Kidney epithelial cell (primary cell): ENCODE results near the gene CAPSL. TPM values are rescaled to one million over a fixed set of nuclear protein-coding genes. Genes with fewer than 3 reads are reported as not detected.
"Not testable (repeated sequence)": the region's sequence is repeated elsewhere in the genome, so short reads cannot be mapped to it uniquely, and the experiment has no call there.

Source experiments
- DNase-seq: peaks from one replicate; pipeline ENCODE4 v3.0.0-alpha.2; 2010; ENCODE audit warnings: low read depth
- H3K27me3 ChIP-seq: 2 replicates; pipeline ENCODE4 v1.6.0; 2011; ENCODE audit warnings: low read length; ENCODE audit not compliant: control insufficient read depth, insufficient read depth
- H3K36me3 ChIP-seq: 2 replicates; pipeline ENCODE4 v1.5.1; 2011; ENCODE audit warnings: low read length; ENCODE audit not compliant: control insufficient read depth, insufficient read depth
- H3K4me3 ChIP-seq: 2 replicates; pipeline ENCODE4 v1.5.1; 2011; ENCODE audit warnings: low read depth, mild to moderate bottlenecking, control low read depth, low read length
- total RNA-seq: library from RNA; depleted of rRNA; stranded (reverse); fragments of >200 nt; gene quantifications from 2 replicates; pipeline ENCODE4 v1.2.3, GENCODE V29; 2015
- TF ChIP-seq, protein P1 (sequence below): IDR thresholded peaks from 2 replicates; pipeline ENCODE4 v1.5.1; 2011; ENCODE audit warnings: mild to moderate bottlenecking, moderate library complexity, low read length, control low read depth, inconsistent platforms; ENCODE audit not compliant: insufficient read depth, poor library complexity, severe bottlenecking

Gene CAPSL
- not detected in 2 replicates for total RNA-seq

DNA sequence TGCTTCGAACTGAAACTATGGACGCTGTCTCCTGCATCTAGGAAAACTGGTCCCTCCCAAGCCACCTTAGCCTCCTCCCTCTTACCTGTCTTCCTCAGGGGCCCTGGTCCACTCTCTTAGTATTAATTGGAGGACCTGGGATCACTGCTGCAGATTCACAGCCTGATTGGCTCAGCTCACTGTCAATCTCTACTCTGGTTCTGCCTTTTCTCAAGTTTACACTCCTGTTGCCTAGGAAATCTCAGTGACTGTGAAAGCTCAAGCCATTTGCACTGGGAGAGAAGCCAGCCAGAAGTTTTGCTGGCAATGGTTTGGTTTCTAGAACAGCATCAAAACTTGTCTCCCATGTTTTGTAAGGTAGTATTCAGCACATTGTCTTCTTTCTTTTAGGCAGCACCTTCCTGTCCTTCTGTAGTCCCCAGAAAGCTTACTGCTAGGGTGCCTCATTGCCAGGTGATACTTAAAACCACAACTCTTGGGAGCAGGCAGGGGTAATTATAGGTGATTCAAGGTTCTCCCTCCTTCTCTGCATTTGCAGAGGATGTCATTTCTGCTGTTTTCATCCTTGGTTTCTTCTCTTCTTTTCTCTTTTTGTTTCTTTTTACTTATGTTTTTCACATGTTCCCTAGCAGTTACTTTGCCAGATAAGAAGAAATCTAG is at the start of gene CAPSL:
Gene CAPSL, minus strand, starts transcription at position 55 of the 660 bp plus-strand sequence. CDS start 17,502 bp downstream, outside the sequence.
- Histone ChIP-seq H3K27me3 (no peaks in the 10 kb centered on the region), H3K4me3 (no peak within 1 kb of the TSS), H3K36me3 (no peaks in the 10 kb centered on the region)
- DNase-seq: no peak
- TF ChIP-seq, protein P1, sequence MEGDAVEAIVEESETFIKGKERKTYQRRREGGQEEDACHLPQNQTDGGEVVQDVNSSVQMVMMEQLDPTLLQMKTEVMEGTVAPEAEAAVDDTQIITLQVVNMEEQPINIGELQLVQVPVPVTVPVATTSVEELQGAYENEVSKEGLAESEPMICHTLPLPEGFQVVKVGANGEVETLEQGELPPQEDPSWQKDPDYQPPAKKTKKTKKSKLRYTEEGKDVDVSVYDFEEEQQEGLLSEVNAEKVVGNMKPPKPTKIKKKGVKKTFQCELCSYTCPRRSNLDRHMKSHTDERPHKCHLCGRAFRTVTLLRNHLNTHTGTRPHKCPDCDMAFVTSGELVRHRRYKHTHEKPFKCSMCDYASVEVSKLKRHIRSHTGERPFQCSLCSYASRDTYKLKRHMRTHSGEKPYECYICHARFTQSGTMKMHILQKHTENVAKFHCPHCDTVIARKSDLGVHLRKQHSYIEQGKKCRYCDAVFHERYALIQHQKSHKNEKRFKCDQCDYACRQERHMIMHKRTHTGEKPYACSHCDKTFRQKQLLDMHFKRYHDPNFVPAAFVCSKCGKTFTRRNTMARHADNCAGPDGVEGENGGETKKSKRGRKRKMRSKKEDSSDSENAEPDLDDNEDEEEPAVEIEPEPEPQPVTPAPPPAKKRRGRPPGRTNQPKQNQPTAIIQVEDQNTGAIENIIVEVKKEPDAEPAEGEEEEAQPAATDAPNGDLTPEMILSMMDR: no peak

DNA sequence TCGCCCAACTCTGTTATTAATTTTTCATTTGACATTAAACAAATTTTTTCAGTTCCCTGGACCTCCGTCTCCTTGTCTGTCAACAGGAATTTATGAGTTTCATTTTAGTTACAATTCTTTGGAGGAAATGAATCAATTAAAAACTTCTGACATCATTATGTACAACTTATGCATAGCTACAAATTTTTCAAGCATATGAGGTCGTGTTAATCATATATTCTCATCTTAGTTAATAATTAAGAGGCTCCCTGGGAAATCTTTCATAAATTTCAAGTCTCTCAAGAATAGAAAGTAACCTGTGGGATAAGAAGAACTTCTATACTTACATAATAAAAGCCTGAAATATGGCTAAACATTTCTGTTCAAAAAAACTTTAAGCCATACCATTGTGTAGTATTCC is 49.4 kb upstream of the CAPSL start:
- no peak overlapping the region for H3K4me3 ChIP-seq
- TF ChIP-seq, protein P1: no peak
- H3K27me3 ChIP-seq: peaks cover 4% of the 10 kb centered on the region
- no peak for DNase-seq
- H3K36me3 ChIP-seq: no peaks in the 10 kb centered on the region

DNA sequence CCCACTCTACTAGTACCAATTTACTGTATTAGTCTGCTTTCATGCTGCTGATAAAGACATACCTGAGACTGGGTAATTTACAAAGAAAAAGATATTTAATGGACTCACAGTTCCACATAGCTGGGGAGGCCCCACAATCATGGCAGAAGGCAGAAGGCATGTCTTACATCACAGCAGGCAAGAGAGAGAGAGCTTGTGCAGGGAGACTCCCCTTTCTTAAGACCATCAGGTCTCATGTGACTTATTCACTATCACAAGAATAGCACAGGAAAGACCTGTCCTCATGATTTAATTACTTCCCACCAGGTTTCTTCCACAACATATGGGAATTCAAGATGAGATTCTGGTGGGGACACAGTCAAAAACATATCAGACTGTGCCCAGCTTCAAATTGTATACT is 41.3 kb upstream of the CAPSL start:
- TF ChIP-seq, protein P1: no peak
- DNase-seq: no peak
- Histone ChIP-seq H3K36me3 (no peaks in the 10 kb centered on the region), H3K27me3 (no peaks in the 10 kb centered on the region), H3K4me3 (no peak overlapping the region)

DNA sequence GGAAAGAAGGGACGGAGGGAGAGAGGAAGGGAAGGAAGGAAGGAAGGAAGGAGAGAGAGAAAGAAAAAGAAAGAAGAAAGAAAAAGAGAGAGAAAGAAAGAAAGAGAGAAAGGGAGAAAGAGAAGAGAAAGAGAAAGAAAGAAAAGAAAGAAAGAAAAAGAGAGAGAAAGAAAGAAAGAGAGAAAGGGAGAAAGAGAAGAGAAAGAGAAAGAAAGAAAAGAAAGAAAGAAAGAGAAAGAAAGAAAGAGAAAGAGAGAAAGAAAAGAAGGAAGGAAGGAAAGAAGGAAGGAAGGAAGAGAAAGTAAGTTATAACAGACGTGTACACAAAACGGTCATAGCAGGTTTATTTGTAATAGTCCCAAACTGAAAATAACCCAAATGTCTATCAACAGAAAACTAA is 38.4 kb upstream of the CAPSL start:
- H3K4me3 ChIP-seq, DNase-seq: not testable (repeated sequence)

DNA sequence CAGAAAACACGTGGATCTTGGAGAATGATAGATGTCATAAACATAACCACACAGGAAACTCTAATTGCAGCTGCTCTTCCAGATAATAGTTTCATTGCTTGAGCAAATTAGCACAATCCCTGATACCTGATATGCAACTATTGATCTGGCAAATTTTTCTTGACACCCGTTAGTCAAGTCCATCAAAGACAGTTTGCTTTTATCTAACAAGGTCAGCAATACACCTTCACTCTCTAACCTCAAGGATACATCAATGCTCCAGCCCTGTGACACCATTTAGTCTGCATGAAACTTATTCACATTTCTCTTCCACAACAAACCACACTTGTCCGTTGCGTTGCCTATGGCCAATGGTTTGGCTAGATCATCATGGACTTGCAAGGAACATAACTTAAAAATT is 36.1 kb upstream of the CAPSL start:
- Histone ChIP-seq H3K27me3 (no peaks in the 10 kb centered on the region), H3K36me3 (no peaks in the 10 kb centered on the region), H3K4me3 (no peak overlapping the region)
- DNase-seq: no peak
- TF ChIP-seq, protein P1: no peak

More for the DNA sequence above, 38.4 kb upstream of the CAPSL start:
- not testable (repeated sequence) for H3K27me3 ChIP-seq, H3K36me3 ChIP-seq

DNA sequence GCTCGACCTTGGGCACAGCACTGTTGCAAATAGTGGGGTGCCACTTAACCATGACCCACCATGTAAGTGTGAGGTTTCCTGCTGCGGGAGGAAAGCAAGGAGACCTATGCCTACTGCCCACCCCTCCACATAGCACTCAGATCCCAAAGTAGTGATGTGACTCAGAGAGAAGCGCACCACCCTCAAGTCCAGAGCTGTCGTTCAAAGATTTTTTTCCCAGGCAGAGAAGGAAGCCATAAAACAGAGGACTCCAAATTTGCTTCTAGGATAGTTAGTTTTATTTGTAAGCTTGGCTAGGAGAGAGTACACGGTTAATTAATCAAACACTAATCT is 33.4 kb upstream of the CAPSL start:
- DNase-seq: no peak
- TF ChIP-seq, protein P1: no peak
- Histone ChIP-seq H3K36me3 (no peaks in the 10 kb centered on the region), H3K4me3 (no peak overlapping the region), H3K27me3 (no peaks in the 10 kb centered on the region)
